Measurements from ENCODE around the gene RASGRP2. TPM values are rescaled to one million over a fixed set of nuclear protein-coding genes. Genes with fewer than 3 reads are reported as not detected.

The RASGRP2 gene
- total and polyA plus RNA-seq, 2 of the 8 experiments (the other 6 are each of a cell fraction or from before 2014, with no cell fraction given): 40.6 to 45.7 TPM

DNA sequence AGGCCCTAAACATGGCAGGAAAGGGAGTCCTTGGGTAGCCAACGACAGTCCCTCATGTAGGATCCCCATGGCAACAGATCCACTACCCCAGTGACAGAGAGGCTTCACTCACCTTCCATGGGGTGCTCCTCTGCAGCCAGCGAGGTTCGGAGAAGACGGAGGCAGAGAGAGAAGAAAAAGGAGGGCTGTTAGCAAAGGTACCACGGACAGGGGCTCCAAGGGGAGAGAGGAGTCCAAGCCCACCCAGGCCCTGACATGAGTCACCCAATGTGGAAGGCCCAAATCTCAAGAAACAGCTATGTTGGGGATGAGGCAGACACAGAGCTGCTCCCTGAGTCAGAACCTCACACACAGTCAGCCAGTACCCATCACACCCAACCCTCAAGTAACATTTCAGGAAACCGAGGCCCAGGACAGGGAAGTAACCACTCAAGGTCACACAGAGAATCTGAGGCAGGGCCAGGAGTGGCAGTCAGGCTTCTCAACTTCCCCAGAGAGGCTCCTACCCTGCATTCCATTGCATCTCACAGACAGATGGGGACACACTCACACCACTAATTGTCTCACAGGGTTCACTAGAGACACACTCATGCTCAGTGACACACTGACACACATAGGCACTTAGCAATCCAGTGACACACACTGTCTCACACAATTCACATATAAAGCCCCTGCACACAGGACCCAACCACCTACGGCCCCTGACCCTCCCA lies 46.1 kb downstream of the RASGRP2 start:
- Histone ChIP-seq H3K27me3 (replicated peaks in 1 of 4; ENCODE audit: control insufficient read depth in 3 of 4, extremely low read depth in 1 of 4, insufficient read depth in 3 of 4, low read length in 3 of 4) (peaks cover 0 to 4% (median under 1%) of the 10 kb centered on the region in 4 experiments; a peak in 3 of 7 replicates), H4K20me1 (replicated peaks in 1 of 2; ENCODE audit: control insufficient read depth in 1 of 2, insufficient read depth in 2 of 2, low read length in 2 of 2) (no peaks in the 10 kb centered on the region), H2AK5ac (ENCODE audit: low read depth, low read length) (no peak overlapping the region), H4K8ac (ENCODE audit: extremely low read depth, insufficient read depth, low read length) (no peak overlapping the region; the same call in 1 of the 2 replicates), H3K4me1 (replicated peaks in 1 of 4; ENCODE audit: control insufficient read depth in 3 of 4, insufficient read depth in 4 of 4, low read length in 3 of 4) (no peaks in the 10 kb centered on the region; a peak in 3 of 7 replicates), H3K14ac (ENCODE audit: insufficient read length) (no peak overlapping the region), H3K4me2 (ENCODE audit: insufficient read depth in 1 of 2, low read depth in 2 of 2, low read length in 2 of 2) (no peak overlapping the region), H3K9ac (replicated peaks in 1 of 4; ENCODE audit: extremely low read depth in 1 of 4, low read depth in 3 of 4, low read length in 3 of 4) (no peak overlapping the region), H2BK5ac (ENCODE audit: low read depth, low read length) (no peak overlapping the region), H3K27ac (ENCODE audit: low read depth, low read length) (no peak overlapping the region), H4K91ac (replicated peaks; ENCODE audit: insufficient read length, low read length) (no peak overlapping the region), H2BK15ac (ENCODE audit: low read length) (no peak overlapping the region), H2BK12ac (ENCODE audit: low read depth, low read length) (no peak overlapping the region), H2BK20ac (ENCODE audit: low read length) (0 out of 2 replicates have a peak overlapping the region, but pooled peaks have one; percentile 61), H3K4ac (replicated peaks; ENCODE audit: insufficient read length, low read depth, low read length) (no peak overlapping the region), H4K5ac (ENCODE audit: insufficient read length, low read depth, low read length) (no peak overlapping the region), H3K23me2 (ENCODE audit: low read depth, low read length) (no peaks in the 10 kb centered on the region), H3K9me3 (ENCODE audit: insufficient read depth in 2 of 2, low read depth in 1 of 2, low read length in 1 of 2) (no peaks in the 10 kb centered on the region), H3K4me3 (ENCODE audit: extremely low read depth in 1 of 4, insufficient read depth in 2 of 4, low read depth in 3 of 4, low read length in 4 of 4) (no peak overlapping the region), H3K79me1 (ENCODE audit: low read depth, low read length) (no peaks in the 10 kb centered on the region), H3K56ac (replicated peaks; ENCODE audit: insufficient read length, low read depth, low read length) (no peak overlapping the region), H3K36me3 (ENCODE audit: control insufficient read depth in 2 of 4, insufficient read depth in 4 of 4, low read length in 3 of 4) (no peaks in the 10 kb centered on the region), H3K79me2 (ENCODE audit: control insufficient read depth in 1 of 2, insufficient read depth in 2 of 2, low read length in 2 of 2) (no peaks in the 10 kb centered on the region), H2AFZ (ENCODE audit: low read length) (no peak overlapping the region), H3K18ac (ENCODE audit: extremely low read depth, low read length) (no peak overlapping the region), H3K23ac (ENCODE audit: insufficient read length) (no peak overlapping the region), H2BK120ac (replicated peaks; ENCODE audit: low read depth, low read length) (no peak overlapping the region)
- 77% methylated on average over 7 of the region's 7 CpGs; no CpG with 5 or more reads in 1 of the 2 experiments for WGBS, 2 experiments (ENCODE audit: extremely low coverage in 1 of 2, insufficient coverage in 1 of 2, insufficient read length in 1 of 2, insufficient replicate concordance in 2 of 2, low coverage in 1 of 2, low lambda C conversion rate in 2 of 2, missing lambda C conversion rate in 1 of 2)
- no peak for DNase-seq (ENCODE audit: low read depth in 1 of 2, low spot score in 2 of 2)
- ChIA-PET POLR2A (ENCODE audit: partially characterized antibody) (interaction anchor here (0.9 to 4.3 kb wide), 3 partner anchors 9 to 16 kb away, joined by 3 to 10 read pairs (median 3); no protein-coding TSS in a partner anchor), CTCF (ENCODE audit: partially characterized antibody) (interaction anchor here (1.0 to 5.2 kb wide), 6 partner anchors 9 to 244 kb away, joined by 3 to 30 read pairs (median 4); no protein-coding TSS in a partner anchor)
- no peak for FAIRE-seq
- TF ChIP-seq CHD2 (IDR thresholded peaks at IDR 0.05; ENCODE audit: low read length) (no peak), SP1 (IDR thresholded peaks at IDR 0.05; ENCODE audit: low read depth, low read length) (no peak)
